Smooth muscle cell (in vitro differentiated cells): ENCODE results near the gene HNRNPU. TPM values are rescaled to one million over a fixed set of nuclear protein-coding genes. Genes with fewer than 3 reads are reported as not detected.

ENCODE experiments used
- DNase-seq: peaks from one replicate; lab custom pipeline; 2025; ENCODE audit not compliant: unreplicated experiment; lab: John Stamatoyannopoulos, UW
- H2AFZ ChIP-seq: fragments of 200-600 bp; sonication (generic); 2 replicates; pipeline ENCODE4 v1.6.0; 2016; ENCODE audit warnings: antibody characterized with exemption, low read depth, mild to moderate bottlenecking
- H3F3A ChIP-seq: fragments of 200-600 bp; sonication (generic); 2 replicates; pipeline ENCODE4 v1.6.0; 2017; ENCODE audit warnings: antibody characterized with exemption, low read depth
- H3K27ac ChIP-seq: fragments of 200-600 bp; sonication (generic); 2 replicates; pipeline ENCODE4 v1.5.1; 2016; ENCODE audit warnings: low read depth, mild to moderate bottlenecking
- H3K27me3 ChIP-seq: fragments of 200-600 bp; sonication (generic); 2 replicates; pipeline ENCODE4 v1.6.1; 2016; ENCODE audit warnings: low read depth, mild to moderate bottlenecking
- H3K36me3 ChIP-seq: fragments of 200-600 bp; sonication (generic); 2 replicates; pipeline ENCODE4 v1.5.1; 2016; ENCODE audit warnings: low read depth
- H3K4me1 ChIP-seq: fragments of 200-600 bp; sonication (generic); 2 replicates; pipeline ENCODE4 v1.5.1; 2016; ENCODE audit warnings: low read depth
- H3K4me2 ChIP-seq: fragments of 200-600 bp; sonication (generic); 2 replicates; pipeline ENCODE4 v1.6.0; 2016; ENCODE audit warnings: mild to moderate bottlenecking
- H3K4me3 ChIP-seq: fragments of 200-600 bp; sonication (generic); 2 replicates; pipeline ENCODE4 v1.5.1; 2016; ENCODE audit warnings: mild to moderate bottlenecking
- H3K79me2 ChIP-seq: fragments of 200-600 bp; sonication (generic); 2 replicates; pipeline ENCODE4 v1.6.0; 2016; ENCODE audit warnings: low read depth, mild to moderate bottlenecking
- H3K9ac ChIP-seq: fragments of 200-600 bp; sonication (generic); 2 replicates; pipeline ENCODE4 v1.6.0; 2016; ENCODE audit warnings: low read depth
- H3K9me3 ChIP-seq: fragments of 200-600 bp; sonication (generic); replicated peaks from 2 replicates; pipeline ENCODE4 v1.5.1; 2016; ENCODE audit warnings: low read depth
- H4K20me1 ChIP-seq: fragments of 200-600 bp; sonication (generic); 2 replicates; pipeline ENCODE4 v1.6.0; 2016; ENCODE audit warnings: low read depth
- WGBS: methylation state at CpG from one replicate; pipeline ENCODE4 v1.1.7; 2016; ENCODE audit warnings: low lambda C conversion rate; 5-methylcytosine and 5-hydroxymethylcytosine counted together
- polyA plus RNA-seq: library from polyadenylated mRNA; unstranded; fragments of >200 nt; fragmentation: Nextera tagmentation; extraction: Ambion mirVana; gene quantifications from 2 replicates; pipeline ENCODE4 v1.2.1, GENCODE V29; 2016
- total RNA-seq: library from RNA; depleted of rRNA; stranded (reverse); fragments of >200 nt; gene quantifications from 2 replicates; pipeline ENCODE4 v1.2.3, GENCODE V29; 2014
- TF ChIP-seq, protein P1 (sequence below): fragments of 200-600 bp; sonication (generic); IDR thresholded peaks from 2 replicates; pipeline ENCODE4 v1.5.1; 2017; ENCODE audit warnings: borderline replicate concordance, mild to moderate bottlenecking, antibody characterized with exemption; ENCODE audit not compliant: insufficient read depth, poor library complexity, severe bottlenecking

Gene HNRNPU
- total RNA-seq (241 and 286 TPM in 2 replicates), polyA plus RNA-seq (198 and 236 TPM in 2 replicates)

DNA sequence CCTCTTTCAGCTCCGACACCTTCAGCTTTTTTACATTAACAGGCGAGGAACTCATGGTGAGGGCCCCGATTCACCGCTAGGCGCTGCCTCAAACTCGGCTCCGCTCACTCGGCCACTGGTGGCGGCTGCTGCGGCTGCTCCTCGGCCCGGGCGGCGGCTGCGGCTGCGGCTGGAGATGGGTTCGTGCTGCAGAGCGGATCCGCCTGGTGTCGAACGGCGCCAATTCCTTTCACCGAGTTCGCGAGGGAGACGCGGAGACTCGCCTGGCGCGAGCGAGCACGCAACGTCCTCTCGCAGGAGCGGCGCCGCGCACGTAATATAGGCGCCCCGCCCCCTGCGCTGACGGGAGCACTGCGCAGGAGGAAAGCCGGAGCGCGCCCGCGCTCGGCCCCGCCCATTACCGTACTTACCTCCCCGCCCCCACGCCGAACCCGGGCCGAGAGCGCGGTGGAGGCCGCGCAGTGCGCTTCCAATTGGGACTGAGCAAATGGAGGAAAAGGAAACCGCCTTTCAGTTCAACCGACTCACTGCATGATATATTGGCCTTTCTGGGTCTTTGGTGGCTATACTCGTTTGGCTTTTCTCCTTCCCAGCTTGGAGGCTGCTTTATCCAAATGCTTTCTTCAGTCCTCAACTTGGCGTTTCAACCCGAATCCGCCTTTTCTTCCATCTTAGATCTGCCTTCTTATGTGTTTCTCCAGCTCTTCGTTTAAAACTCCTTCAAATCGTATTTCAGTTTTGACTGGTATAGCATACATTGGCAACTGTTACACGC lies at the start of gene HNRNPU:
Gene HNRNPU, minus strand, starts transcription at position 291 of the 775 bp plus-strand sequence. Its CDS starts 236 bp downstream, at position 55.
- H3K4me3 ChIP-seq = peak within 1 kb of the TSS; percentile 97

DNA sequence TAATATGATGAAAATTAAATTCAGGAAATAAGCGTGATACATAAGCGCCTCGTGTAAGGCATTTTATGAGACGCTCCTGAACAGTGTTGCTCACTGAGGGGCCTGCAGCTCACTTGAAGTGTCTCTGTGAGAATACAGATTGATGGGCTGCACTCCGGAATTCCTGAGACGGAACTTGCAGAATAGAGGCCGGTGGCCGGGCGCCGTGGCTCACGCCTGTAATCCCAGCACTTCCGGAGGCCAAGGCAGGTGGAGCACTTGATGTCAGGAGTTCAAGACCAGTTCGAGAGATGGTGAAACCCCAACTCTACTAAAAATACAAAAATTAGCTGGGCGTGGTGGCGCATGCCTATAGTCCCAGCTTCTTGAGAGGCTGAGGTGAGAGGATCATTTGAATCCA lies 49.5 kb upstream of the HNRNPU start:
- no peak for DNase-seq
- H3K4me2 ChIP-seq = no peak overlapping the region
- H3K4me1 ChIP-seq = peaks cover under 1% of the 10 kb centered on the region
- no peak overlapping the region for H2AFZ ChIP-seq
- H3F3A ChIP-seq = peaks cover 4% of the 10 kb centered on the region
- TF ChIP-seq, protein P1, sequence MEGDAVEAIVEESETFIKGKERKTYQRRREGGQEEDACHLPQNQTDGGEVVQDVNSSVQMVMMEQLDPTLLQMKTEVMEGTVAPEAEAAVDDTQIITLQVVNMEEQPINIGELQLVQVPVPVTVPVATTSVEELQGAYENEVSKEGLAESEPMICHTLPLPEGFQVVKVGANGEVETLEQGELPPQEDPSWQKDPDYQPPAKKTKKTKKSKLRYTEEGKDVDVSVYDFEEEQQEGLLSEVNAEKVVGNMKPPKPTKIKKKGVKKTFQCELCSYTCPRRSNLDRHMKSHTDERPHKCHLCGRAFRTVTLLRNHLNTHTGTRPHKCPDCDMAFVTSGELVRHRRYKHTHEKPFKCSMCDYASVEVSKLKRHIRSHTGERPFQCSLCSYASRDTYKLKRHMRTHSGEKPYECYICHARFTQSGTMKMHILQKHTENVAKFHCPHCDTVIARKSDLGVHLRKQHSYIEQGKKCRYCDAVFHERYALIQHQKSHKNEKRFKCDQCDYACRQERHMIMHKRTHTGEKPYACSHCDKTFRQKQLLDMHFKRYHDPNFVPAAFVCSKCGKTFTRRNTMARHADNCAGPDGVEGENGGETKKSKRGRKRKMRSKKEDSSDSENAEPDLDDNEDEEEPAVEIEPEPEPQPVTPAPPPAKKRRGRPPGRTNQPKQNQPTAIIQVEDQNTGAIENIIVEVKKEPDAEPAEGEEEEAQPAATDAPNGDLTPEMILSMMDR = no peak
- no peaks in the 10 kb centered on the region for H3K27me3 ChIP-seq
- H3K4me3 ChIP-seq = no peak overlapping the region
- no peaks in the 10 kb centered on the region for H3K9me3 ChIP-seq
- H3K9ac ChIP-seq = no peak overlapping the region
- H4K20me1 ChIP-seq = no peaks in the 10 kb centered on the region
- H3K27ac ChIP-seq = no peak overlapping the region
- H3K36me3 ChIP-seq = no peaks in the 10 kb centered on the region
- H3K79me2 ChIP-seq = no peaks in the 10 kb centered on the region
- WGBS = 96% methylated on average over 15 of the region's 15 CpGs

More for the DNA sequence above, at the start of gene HNRNPU:
- Histone ChIP-seq H2AFZ (peak within 1 kb of the TSS; percentile 89), H3K27me3 (no peaks in the 10 kb centered on the region), H3K79me2 (peaks cover 45% of the 10 kb centered on the region), H3F3A (peaks cover 17% of the 10 kb centered on the region), H3K4me2 (peak within 1 kb of the TSS; percentile 90), H3K9ac (peak within 1 kb of the TSS; percentile 99), H3K36me3 (peaks cover 3% of the 10 kb centered on the region), H3K27ac (peak within 1 kb of the TSS; percentile 99), H3K9me3 (no peaks in the 10 kb centered on the region), H4K20me1 (peaks cover 34% of the 10 kb centered on the region), H3K4me1 (peaks cover 41% of the 10 kb centered on the region)
- WGBS = 2% methylated on average over 67 of the region's 71 CpGs
- DNase-seq = peak; percentile 83
- TF ChIP-seq, protein P1 = peak; percentile 43

DNA sequence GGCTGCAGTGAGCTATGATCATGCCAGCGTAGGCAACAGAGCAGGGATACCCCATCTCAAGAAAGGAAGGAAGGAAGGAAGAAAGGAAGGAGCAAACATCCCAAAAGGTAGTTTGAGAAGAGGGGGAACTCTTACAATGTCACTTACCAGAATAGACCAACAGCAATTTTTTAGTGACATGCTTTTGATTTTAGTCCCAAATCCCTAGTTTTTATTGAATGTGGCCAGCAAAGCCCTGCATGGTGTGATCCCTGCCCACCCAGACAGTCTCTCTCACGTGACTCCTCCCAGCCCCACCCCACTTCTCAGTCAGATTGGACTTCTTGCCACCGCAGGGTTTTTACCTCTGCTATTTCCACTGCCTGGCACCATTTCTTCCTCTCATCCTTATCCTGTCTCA lies 39.8 kb upstream of the HNRNPU start:
- TF ChIP-seq, protein P1 = no peak
- Histone ChIP-seq H3K4me3 (no peak overlapping the region), H4K20me1 (no peaks in the 10 kb centered on the region), H3K9ac (no peak overlapping the region), H3K9me3 (no peaks in the 10 kb centered on the region), H3K4me2 (no peak overlapping the region), H3K27ac (no peak overlapping the region), H2AFZ (no peak overlapping the region), H3K36me3 (no peaks in the 10 kb centered on the region), H3F3A (no peaks in the 10 kb centered on the region), H3K79me2 (no peaks in the 10 kb centered on the region), H3K4me1 (no peaks in the 10 kb centered on the region), H3K27me3 (no peaks in the 10 kb centered on the region)
- no peak for DNase-seq
- 89% methylated on average over 3 of the region's 3 CpGs for WGBS
